ENCODE results near the gene PRCP. TPM values are rescaled to one million over a fixed set of nuclear protein-coding genes. Genes with fewer than 3 reads are reported as not detected.

Gene PRCP
- total and polyA plus RNA-seq, 4 donors = 25.4 to 126 (median 46.6) TPM

DNA sequence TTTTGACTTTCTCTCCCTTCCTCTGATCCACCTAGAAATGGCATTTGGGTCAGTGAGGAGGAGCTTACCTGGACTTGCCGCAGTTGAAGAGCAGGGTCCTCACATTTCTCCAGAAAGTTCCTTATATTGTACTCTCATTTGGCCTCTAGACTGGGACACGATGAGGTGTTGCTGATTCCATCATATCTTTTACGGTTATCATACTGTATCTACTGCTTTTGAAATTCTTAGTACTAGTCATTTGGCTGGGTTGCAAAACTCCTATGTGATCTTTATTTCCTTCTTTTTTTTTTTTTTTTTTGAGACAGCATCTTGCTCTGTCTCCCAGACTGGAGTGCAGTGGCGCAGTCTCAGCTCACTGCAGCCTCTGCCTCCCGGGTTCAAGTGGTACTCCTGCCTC lies 107.9 kb downstream of the PRCP start:
- TF ChIP-seq CTCF (IDR thresholded peaks at IDR 0.05; ENCODE audit: control extremely low read depth, extremely low read depth) = no peak
- Histone ChIP-seq H3K4me1 (ENCODE audit: control insufficient read depth in 5 of 5, insufficient read depth in 5 of 5, low read length in 5 of 5) (no peaks in the 10 kb centered on the region), H3K9me3 (ENCODE audit: control insufficient read depth in 4 of 4, insufficient read depth in 3 of 4, low read length in 3 of 4) (peaks cover 0 to 2% (median 0%) of the 10 kb centered on the region in 4 donors), H3K27me3 (ENCODE audit: control insufficient read depth in 3 of 3, insufficient read depth in 3 of 3, low read length in 2 of 3) (no peaks in the 10 kb centered on the region), H3K9ac (ENCODE audit: insufficient read depth in 1 of 2, low read length in 2 of 2) (no peak overlapping the region), H3K4me3 (no peak overlapping the region), H3K36me3 (ENCODE audit: control insufficient read depth in 4 of 4, insufficient read depth in 4 of 4, low read length in 4 of 4) (no peaks in the 10 kb centered on the region), H3K27ac (ENCODE audit: low read depth in 1 of 2, low read length in 1 of 2) (no peak overlapping the region)
- ATAC-seq (ENCODE audit: insufficient read depth, low FRiP score) (no peak), DNase-seq (no peak)
- WGBS, 2 donors = 85 to 88% methylated on average over 5 of the region's 5 CpGs

DNA sequence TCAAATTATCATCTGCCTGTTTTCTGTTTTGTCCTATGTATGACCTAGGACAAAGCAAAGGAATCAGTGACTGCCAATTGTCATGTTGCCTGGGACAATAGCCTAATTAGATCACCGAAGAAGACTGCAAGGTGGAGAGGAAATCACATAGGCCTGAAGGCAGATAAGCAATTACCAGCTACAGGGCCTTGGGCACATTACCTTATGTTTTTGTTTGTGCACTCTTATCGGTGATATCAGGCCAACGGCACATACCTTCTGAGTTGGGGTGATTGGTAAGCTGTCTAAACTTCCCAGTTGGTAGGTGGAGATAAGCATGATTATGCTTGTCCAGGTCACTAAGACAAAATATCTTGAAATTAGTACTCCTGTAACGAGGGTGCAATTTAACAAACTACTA lies 108.5 kb downstream of the PRCP start:
- Histone ChIP-seq H3K36me3 (ENCODE audit: control insufficient read depth in 4 of 4, insufficient read depth in 4 of 4, low read length in 4 of 4) (no peaks in the 10 kb centered on the region), H3K9ac (ENCODE audit: insufficient read depth in 1 of 2, low read length in 2 of 2) (no peak overlapping the region), H3K27ac (ENCODE audit: low read depth in 1 of 2, low read length in 1 of 2) (no peak overlapping the region), H3K4me3 (no peak overlapping the region), H3K9me3 (ENCODE audit: control insufficient read depth in 4 of 4, insufficient read depth in 3 of 4, low read length in 3 of 4) (peaks cover 0 to 2% (median 0%) of the 10 kb centered on the region in 4 donors), H3K4me1 (ENCODE audit: control insufficient read depth in 5 of 5, insufficient read depth in 5 of 5, low read length in 5 of 5) (no peaks in the 10 kb centered on the region), H3K27me3 (ENCODE audit: control insufficient read depth in 3 of 3, insufficient read depth in 3 of 3, low read length in 2 of 3) (no peaks in the 10 kb centered on the region)
- no peak for TF ChIP-seq CTCF (IDR thresholded peaks at IDR 0.05; ENCODE audit: control extremely low read depth, extremely low read depth)
- DNase-seq (no peak), ATAC-seq (ENCODE audit: insufficient read depth, low FRiP score) (no peak)
- 58% methylated on average over 4 of the region's 4 CpGs for WGBS, 2 donors

- ATAC-seq (ENCODE audit: insufficient read depth, low FRiP score) (no peak), DNase-seq (peak in 1 of 3 donors; percentile 9)
- no peaks in the 10 kb centered on the region for H3K27me3 ChIP-seq (ENCODE audit: control insufficient read depth in 3 of 3, insufficient read depth in 3 of 3, low read length in 2 of 3)
- no peak overlapping the region for H3K27ac ChIP-seq (ENCODE audit: low read depth in 1 of 2, low read length in 1 of 2)
- H3K4me3 ChIP-seq = no peak overlapping the region
- no peaks in the 10 kb centered on the region for H3K36me3 ChIP-seq (ENCODE audit: control insufficient read depth in 4 of 4, insufficient read depth in 4 of 4, low read length in 4 of 4)
- 33 to 34% methylated on average over 5 of the region's 5 CpGs for WGBS, 2 donors
- H3K4me1 ChIP-seq (ENCODE audit: control insufficient read depth in 5 of 5, insufficient read depth in 5 of 5, low read length in 5 of 5) = no peaks in the 10 kb centered on the region
- H3K9ac ChIP-seq (ENCODE audit: insufficient read depth in 1 of 2, low read length in 2 of 2) = no peak overlapping the region
- TF ChIP-seq CTCF (IDR thresholded peaks at IDR 0.05; ENCODE audit: control extremely low read depth, extremely low read depth) = no peak
- H3K9me3 ChIP-seq (ENCODE audit: control insufficient read depth in 4 of 4, insufficient read depth in 3 of 4, low read length in 3 of 4) = peaks cover 0 to 2% (median 0%) of the 10 kb centered on the region in 4 donors
Observed at GRCh38 chr11:82790723-82791484, 109.3 kb downstream of the PRCP start.

All from lung (tissue), 12 donors.